Thyroid gland (tissue), 4 donors: Measurements from ENCODE around the gene ESM1.

Source experiments
- CTCF ChIP-seq, 6 experiments: fragments of 200-600 bp in 3 of 6; fragments of 450-650 bp in 3 of 6; sonication (generic) in 3 of 6; IDR thresholded peaks; one replicate each; pipeline ENCODE4 v1.5.1; 2016 to 2019; ENCODE audit warnings: antibody characterized with exemption in 6 of 6, mild to moderate bottlenecking in 2 of 6, inconsistent platforms in 1 of 6, moderate library complexity in 1 of 6
- POLR2A ChIP-seq, 2 donors: fragments of 450-650 bp; IDR thresholded peaks; one replicate each; pipeline ENCODE4 v1.6.1; 2017; ENCODE audit warnings: antibody characterized with exemption in 2 of 2, mild to moderate bottlenecking in 2 of 2, moderate library complexity in 1 of 2

- no peak for TF ChIP-seq CTCF (IDR thresholded peaks at IDR 0.05)
- no peak for TF ChIP-seq POLR2A (IDR thresholded peaks at IDR 0.05)
Measured at GRCh38 chr5:55030676-55031369, 45.4 kb upstream of the ESM1 start.
